ENCODE data around the gene CPLX1. TPM values are rescaled to one million over a fixed set of nuclear protein-coding genes. Genes with fewer than 3 reads are reported as not detected.
A peak's percentile ranks its signal among the peaks of the same experiment; 100 is the strongest.

The CPLX1 gene
- total and polyA plus RNA-seq, 12 donors, result 1.5 to 10.8 (median 2.3) TPM

DNA sequence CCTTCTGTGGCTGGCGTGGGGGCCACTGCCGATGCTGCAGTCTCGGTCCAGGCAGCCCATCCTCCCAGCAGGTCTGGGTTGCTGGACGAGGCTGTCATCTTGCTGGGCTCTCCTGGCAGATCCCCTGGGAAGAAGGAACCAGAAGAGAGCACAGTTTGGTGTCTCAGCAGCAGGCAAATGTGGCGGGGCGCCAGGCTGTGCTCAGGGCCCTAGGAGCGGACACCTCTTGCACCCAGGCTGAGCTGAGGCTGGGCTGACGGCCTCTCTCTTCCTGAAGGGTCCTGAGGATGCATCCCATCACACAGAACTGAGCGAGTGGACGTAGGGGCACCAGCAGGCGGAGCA lies 39.2 kb upstream of the CPLX1 start:
- no peaks in the 10 kb centered on the region for H3K4me1 ChIP-seq
- H3K27ac ChIP-seq, result no peak overlapping the region
- H3K27me3 ChIP-seq, result no peaks in the 10 kb centered on the region
- H3K4me3 ChIP-seq, result no peak overlapping the region
- peaks cover 0 to 7% (median 0%) of the 10 kb centered on the region in 11 donors for H3K9me3 ChIP-seq
- 95% methylated on average over 11 of the region's 11 CpGs for WGBS, 2 donors
- DNase-seq, result no peak
- intact Hi-C loops (cut with DNase I), result no loop called here
- TF ChIP-seq, protein P1, sequence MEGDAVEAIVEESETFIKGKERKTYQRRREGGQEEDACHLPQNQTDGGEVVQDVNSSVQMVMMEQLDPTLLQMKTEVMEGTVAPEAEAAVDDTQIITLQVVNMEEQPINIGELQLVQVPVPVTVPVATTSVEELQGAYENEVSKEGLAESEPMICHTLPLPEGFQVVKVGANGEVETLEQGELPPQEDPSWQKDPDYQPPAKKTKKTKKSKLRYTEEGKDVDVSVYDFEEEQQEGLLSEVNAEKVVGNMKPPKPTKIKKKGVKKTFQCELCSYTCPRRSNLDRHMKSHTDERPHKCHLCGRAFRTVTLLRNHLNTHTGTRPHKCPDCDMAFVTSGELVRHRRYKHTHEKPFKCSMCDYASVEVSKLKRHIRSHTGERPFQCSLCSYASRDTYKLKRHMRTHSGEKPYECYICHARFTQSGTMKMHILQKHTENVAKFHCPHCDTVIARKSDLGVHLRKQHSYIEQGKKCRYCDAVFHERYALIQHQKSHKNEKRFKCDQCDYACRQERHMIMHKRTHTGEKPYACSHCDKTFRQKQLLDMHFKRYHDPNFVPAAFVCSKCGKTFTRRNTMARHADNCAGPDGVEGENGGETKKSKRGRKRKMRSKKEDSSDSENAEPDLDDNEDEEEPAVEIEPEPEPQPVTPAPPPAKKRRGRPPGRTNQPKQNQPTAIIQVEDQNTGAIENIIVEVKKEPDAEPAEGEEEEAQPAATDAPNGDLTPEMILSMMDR (IDR thresholded peaks at IDR 0.05), result no peak
- no peak for ATAC-seq
- H3K36me3 ChIP-seq, result peaks cover 0 to 97% (median 83%) of the 10 kb centered on the region in 9 donors

DNA sequence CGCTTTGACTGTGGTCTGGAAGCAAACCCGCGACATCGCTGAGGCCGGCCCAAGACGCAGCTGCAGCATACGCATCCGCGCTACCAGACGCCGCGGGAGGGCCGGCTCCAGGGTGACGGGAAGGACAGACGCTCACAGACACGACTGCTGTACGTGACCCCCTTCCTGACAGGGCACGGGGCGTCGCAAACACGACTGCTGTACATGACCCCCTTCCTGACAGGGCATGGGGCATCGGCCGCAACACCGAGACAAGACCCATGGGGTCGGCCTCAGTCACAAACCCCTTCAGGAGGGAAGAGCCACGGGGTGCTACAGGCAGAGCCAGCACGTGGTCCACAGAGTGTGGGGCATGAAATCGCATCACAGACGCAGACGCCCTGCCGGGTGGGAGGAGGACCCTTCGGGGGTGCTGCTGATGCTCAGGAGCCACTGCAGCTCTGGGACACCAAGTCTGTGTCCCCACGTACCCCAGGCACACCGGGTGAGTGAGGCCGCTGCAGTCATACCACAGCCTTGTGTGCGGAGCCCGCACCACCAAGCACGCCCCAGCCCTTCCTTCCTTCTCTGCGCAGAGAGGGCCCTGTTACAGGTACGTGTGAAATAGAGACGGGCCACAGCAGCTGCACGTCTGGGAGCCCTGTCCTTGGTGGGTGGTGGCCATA lies 38.7 kb upstream of the CPLX1 start:
- Histone ChIP-seq H3K27ac (no peak overlapping the region), H3K4me3 (no peak overlapping the region), H3K36me3 (peaks cover 0 to 97% (median 83%) of the 10 kb centered on the region in 9 donors), H3K4me1 (no peaks in the 10 kb centered on the region), H3K27me3 (no peaks in the 10 kb centered on the region), H3K9me3 (peaks cover 0 to 7% (median 0%) of the 10 kb centered on the region in 11 donors)
- DNase-seq (no peak), ATAC-seq (peak in 1 of 8 donors; percentile 18)
- 95 to 97% methylated on average over 42 of the region's 42 CpGs for WGBS, 2 donors
- intact Hi-C loops (cut with DNase I), result no loop called here
- TF ChIP-seq, protein P1 (IDR thresholded peaks at IDR 0.05), result no peak

DNA sequence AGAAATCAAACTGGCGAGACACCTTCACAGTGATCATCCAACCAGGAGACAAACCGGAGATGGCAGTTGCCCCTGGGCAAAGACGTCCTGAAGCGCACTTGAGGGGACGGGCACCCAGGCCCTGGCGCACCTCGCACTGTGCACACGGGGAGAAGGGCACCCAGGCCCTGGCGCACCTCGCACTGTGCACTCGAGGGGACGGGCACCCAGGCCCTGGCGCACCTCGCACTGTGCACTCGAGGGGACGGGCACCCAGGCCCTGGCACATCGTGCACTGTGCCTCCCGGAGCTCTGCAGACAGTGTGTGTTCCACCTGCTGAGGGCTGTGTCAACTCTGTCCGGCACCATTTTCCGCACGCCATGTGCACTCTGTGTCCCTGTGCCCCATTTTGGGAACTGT lies 34.6 kb upstream of the CPLX1 start:
- TF ChIP-seq, protein P1 (IDR thresholded peaks at IDR 0.05), result no peak
- Histone ChIP-seq H3K27ac (no peak overlapping the region), H3K27me3 (no peaks in the 10 kb centered on the region), H3K4me1 (no peaks in the 10 kb centered on the region), H3K36me3 (peaks cover 0 to 95% (median 72%) of the 10 kb centered on the region in 9 donors), H3K9me3 (peaks cover 0 to 7% (median 0%) of the 10 kb centered on the region in 11 donors), H3K4me3 (no peak overlapping the region)
- no peak for DNase-seq
- ATAC-seq, result no peak
- WGBS, 2 donors, result 96 to 98% methylated on average over 21 of the region's 21 CpGs
- intact Hi-C loops (cut with DNase I), result no loop called here

DNA sequence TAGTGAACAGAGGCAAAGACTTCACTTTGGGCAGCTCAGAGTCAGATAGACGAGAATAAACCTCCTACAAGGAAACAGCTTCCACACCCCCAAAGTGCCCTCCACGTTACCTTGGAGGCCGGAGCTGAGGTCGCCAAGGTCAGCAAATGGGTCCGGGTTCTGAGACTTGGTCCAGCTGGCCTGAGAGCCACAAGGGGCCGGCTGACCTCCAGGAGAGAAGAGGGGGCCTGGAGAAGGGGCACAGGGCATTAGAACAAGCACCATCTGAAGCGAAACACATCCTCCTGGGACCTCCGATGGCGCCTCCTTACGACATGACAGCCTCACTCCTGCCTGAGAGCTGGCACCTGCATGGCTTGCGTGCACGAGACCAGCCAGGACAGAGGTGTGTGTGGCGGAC lies 33.6 kb upstream of the CPLX1 start:
- no peaks in the 10 kb centered on the region for H3K27me3 ChIP-seq
- intact Hi-C loops (cut with DNase I), result no loop called here
- H3K9me3 ChIP-seq, result peaks cover 0 to 7% (median 0%) of the 10 kb centered on the region in 11 donors
- no peak for ATAC-seq
- peaks cover 0 to 94% (median 62%) of the 10 kb centered on the region in 9 donors for H3K36me3 ChIP-seq
- H3K4me1 ChIP-seq, result no peaks in the 10 kb centered on the region
- no peak overlapping the region for H3K27ac ChIP-seq
- TF ChIP-seq, protein P1 (IDR thresholded peaks at IDR 0.05), result no peak
- 95 to 96% methylated on average over 13 of the region's 13 CpGs for WGBS, 2 donors
- no peak for DNase-seq
- H3K4me3 ChIP-seq, result no peak overlapping the region

Measured in heart right ventricle (tissue), 16 donors.